DND-41 (cell line): ENCODE measurements around the gene MTG2.

Experiments
- ATAC-seq: fragments of 200-7000 bp; cut with Tn5 transposase; 3 replicates; pipeline ENCODE4 v1.9.1; 2021; ENCODE audit warnings: low read depth; ENCODE audit not compliant: insufficient read depth
- DNase-seq: peaks from one replicate; pipeline ENCODE4 v3.0.0-alpha.2; 2020
- H2AFZ ChIP-seq: 2 replicates; pipeline ENCODE4 v1.6.0; 2012; ENCODE audit warnings: low read depth, low read length
- H3K27ac ChIP-seq: 2 replicates; pipeline ENCODE4 v1.5.1; 2012; ENCODE audit warnings: low read length, inconsistent platforms
- H3K27me3 ChIP-seq: fragments of 200-600 bp; sonication (generic); 2 replicates; pipeline ENCODE4 v1.6.0; 2012; ENCODE audit warnings: low read length, mild to moderate bottlenecking, inconsistent platforms; ENCODE audit not compliant: insufficient read depth, poor library complexity
- H3K36me3 ChIP-seq: 2 replicates; pipeline ENCODE4 v1.5.1; 2012; ENCODE audit warnings: low read length, inconsistent platforms; ENCODE audit not compliant: insufficient read depth
- H3K4me1 ChIP-seq: 2 replicates; pipeline ENCODE4 v1.5.1; 2012; ENCODE audit warnings: mild to moderate bottlenecking, low read length; ENCODE audit not compliant: insufficient read depth
- H3K4me2 ChIP-seq: 2 replicates; pipeline ENCODE4 v1.6.0; 2012; ENCODE audit warnings: mild to moderate bottlenecking, moderate library complexity, low read length, inconsistent platforms; ENCODE audit not compliant: insufficient read depth
- H3K4me3 ChIP-seq, 2 experiments: fragments of 200-600 bp in 1 of 2; shearing (Covaris generic) in 1 of 2; 2 replicates each; pipeline ENCODE4 v1.5.1; 2012 to 2016; ENCODE audit warnings: inconsistent platforms in 2 of 2, low read length in 2 of 2, mild to moderate bottlenecking in 2 of 2, low read depth in 1 of 2, moderate library complexity in 1 of 2
- H3K79me2 ChIP-seq: 2 replicates; pipeline ENCODE4 v1.6.0; 2012; ENCODE audit warnings: low read length, inconsistent platforms; ENCODE audit not compliant: insufficient read depth
- H3K9ac ChIP-seq: 2 replicates; pipeline ENCODE4 v1.6.0; 2012; ENCODE audit warnings: low read depth, mild to moderate bottlenecking, inconsistent platforms, low read length, moderate library complexity
- H3K9me3 ChIP-seq: 2 replicates; pipeline ENCODE4 v1.5.1; 2012; ENCODE audit warnings: low read length, moderate library complexity, mild to moderate bottlenecking, inconsistent platforms; ENCODE audit not compliant: insufficient read depth, severe bottlenecking
- H4K20me1 ChIP-seq: 2 replicates; pipeline ENCODE4 v1.6.0; 2012; ENCODE audit warnings: low read length; ENCODE audit not compliant: insufficient read depth
- EZH2 ChIP-seq: IDR thresholded peaks from 3 replicates; pipeline ENCODE4 v1.6.1; 2012; ENCODE audit warnings: borderline replicate concordance, low read depth, mild to moderate bottlenecking, moderate library complexity, low read length, inconsistent platforms; ENCODE audit not compliant: severe bottlenecking
- TF ChIP-seq, protein P1 (sequence below): IDR thresholded peaks from 2 replicates; pipeline ENCODE4 v1.5.1; 2012; ENCODE audit warnings: borderline replicate concordance, low read length, moderate library complexity, mild to moderate bottlenecking; ENCODE audit not compliant: poor library complexity, severe bottlenecking; ENCODE audit errors: extremely low read depth

Gene MTG2

GRCh38 chr20:62167474-62167873, 15.4 kb upstream of the MTG2 start:
- DNase-seq (no peak), ATAC-seq (no peak)
- H3K4me1 ChIP-seq, result no peaks in the 10 kb centered on the region
- H3K27me3 ChIP-seq, result no peaks in the 10 kb centered on the region
- TF ChIP-seq EZH2, result no peak
- TF ChIP-seq, protein P1, sequence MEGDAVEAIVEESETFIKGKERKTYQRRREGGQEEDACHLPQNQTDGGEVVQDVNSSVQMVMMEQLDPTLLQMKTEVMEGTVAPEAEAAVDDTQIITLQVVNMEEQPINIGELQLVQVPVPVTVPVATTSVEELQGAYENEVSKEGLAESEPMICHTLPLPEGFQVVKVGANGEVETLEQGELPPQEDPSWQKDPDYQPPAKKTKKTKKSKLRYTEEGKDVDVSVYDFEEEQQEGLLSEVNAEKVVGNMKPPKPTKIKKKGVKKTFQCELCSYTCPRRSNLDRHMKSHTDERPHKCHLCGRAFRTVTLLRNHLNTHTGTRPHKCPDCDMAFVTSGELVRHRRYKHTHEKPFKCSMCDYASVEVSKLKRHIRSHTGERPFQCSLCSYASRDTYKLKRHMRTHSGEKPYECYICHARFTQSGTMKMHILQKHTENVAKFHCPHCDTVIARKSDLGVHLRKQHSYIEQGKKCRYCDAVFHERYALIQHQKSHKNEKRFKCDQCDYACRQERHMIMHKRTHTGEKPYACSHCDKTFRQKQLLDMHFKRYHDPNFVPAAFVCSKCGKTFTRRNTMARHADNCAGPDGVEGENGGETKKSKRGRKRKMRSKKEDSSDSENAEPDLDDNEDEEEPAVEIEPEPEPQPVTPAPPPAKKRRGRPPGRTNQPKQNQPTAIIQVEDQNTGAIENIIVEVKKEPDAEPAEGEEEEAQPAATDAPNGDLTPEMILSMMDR, result no peak
- no peak overlapping the region for H3K4me2 ChIP-seq
- no peaks in the 10 kb centered on the region for H3K9me3 ChIP-seq
- peaks cover 15% of the 10 kb centered on the region; the same call in 1 of the 2 replicates for H4K20me1 ChIP-seq
- H3K9ac ChIP-seq, result no peak overlapping the region
- no peak overlapping the region for H3K27ac ChIP-seq
- H2AFZ ChIP-seq, result no peak overlapping the region
- H3K79me2 ChIP-seq, result no peaks in the 10 kb centered on the region
- peaks cover 70% of the 10 kb centered on the region for H3K36me3 ChIP-seq
- H3K4me3 ChIP-seq, result no peak overlapping the region

DNA sequence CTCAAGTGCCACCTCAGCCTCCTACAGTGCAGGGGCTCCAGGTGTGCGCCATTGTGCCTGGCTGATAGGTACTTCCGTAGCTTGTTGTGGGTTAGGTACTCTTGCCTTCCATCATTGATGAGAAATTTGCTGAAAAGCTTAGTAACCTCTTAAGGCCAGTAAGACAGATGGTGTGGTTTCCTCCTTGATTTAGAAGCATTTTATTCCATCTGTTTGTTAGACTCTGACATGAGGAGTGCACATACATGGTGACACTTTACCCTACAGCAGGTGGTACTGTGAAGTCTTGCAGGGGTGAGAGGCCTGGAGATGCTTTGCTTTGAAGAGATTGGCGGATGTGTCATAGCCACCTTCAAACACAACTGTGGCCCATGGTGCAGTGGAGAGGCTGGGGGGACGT, 14.8 kb upstream of the MTG2 start:
- no peak overlapping the region for H3K9ac ChIP-seq
- peaks cover 70% of the 10 kb centered on the region for H3K36me3 ChIP-seq
- no peak overlapping the region for H2AFZ ChIP-seq
- H3K79me2 ChIP-seq, result no peaks in the 10 kb centered on the region
- H3K4me3 ChIP-seq, result no peak overlapping the region
- no peaks in the 10 kb centered on the region for H3K27me3 ChIP-seq
- ATAC-seq, result no peak
- no peaks in the 10 kb centered on the region for H3K4me1 ChIP-seq
- TF ChIP-seq EZH2, result no peak
- TF ChIP-seq, protein P1, result no peak
- DNase-seq, result no peak
- H3K27ac ChIP-seq, result no peak overlapping the region
- no peak overlapping the region for H3K4me2 ChIP-seq
- peaks cover 10% of the 10 kb centered on the region; the same call in 1 of the 2 replicates for H4K20me1 ChIP-seq
- no peaks in the 10 kb centered on the region for H3K9me3 ChIP-seq

- Histone ChIP-seq H3K79me2 (no peaks in the 10 kb centered on the region), H3K4me2 (no peak overlapping the region), H3K36me3 (peaks cover 66% of the 10 kb centered on the region), H3K9me3 (no peaks in the 10 kb centered on the region), H3K27me3 (no peaks in the 10 kb centered on the region), H3K9ac (no peak overlapping the region), H3K27ac (no peak overlapping the region), H3K4me3 (no peak overlapping the region), H2AFZ (no peak overlapping the region), H4K20me1 (peaks cover 10% of the 10 kb centered on the region; the same call in 1 of the 2 replicates), H3K4me1 (no peaks in the 10 kb centered on the region)
- no peak for TF ChIP-seq EZH2
- TF ChIP-seq, protein P1, result no peak
- DNase-seq (no peak), ATAC-seq (no peak)
These were observed 13.9 kb upstream of the MTG2 start for GRCh38 chr20:62168890-62169435.
